OCI-M2 (cell line): ENCODE results near the gene PGD.
"Not testable (repeated sequence)": the region's sequence is repeated elsewhere in the genome, so short reads cannot be mapped to it uniquely, and the experiment has no call there.

Experiments
- DNase-seq: peaks from one replicate; lab custom pipeline; 2025; ENCODE audit not compliant: unreplicated experiment; lab: John Stamatoyannopoulos, UW

The PGD gene

DNA sequence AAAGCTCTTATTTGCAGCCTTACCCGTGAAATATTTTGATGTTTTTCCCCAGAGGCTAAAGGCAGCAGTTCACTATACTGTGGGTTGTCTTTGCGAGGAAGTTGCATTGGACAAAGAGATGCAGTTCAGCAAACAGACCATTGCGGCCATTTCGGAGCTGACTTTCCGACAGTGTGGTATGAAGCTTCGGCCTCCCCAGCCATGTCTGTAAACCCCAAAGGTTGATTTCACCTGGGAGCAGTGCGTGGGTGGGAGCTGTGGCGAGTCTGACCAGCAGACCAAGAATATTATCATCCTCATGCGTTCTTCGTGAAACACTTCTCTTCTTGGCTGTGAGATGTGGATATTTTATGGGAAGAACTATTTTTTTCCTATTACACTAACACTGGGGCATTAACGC is 34.9 kb downstream of the PGD start:
- DNase-seq: no peak

DNA sequence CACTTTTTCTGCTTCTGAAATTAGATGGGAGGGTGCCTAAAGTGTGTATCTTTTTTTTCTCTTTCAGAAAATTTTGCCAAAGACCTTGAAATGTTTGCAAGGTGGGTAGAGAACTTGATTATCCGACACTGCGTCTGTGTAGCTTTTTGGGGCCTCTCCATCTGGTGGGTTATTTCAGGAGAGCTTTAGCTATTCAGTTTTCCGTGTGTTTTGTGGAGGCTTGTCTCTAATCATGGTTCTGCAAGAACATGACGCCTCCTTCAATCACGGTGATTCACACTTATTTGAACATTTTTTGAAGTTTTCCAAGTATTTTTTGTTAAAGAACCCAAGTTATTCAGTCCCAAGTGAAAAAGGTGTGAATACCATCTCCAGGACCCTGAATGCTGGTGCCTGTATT is 35.7 kb downstream of the PGD start:
- no peak for DNase-seq

DNA sequence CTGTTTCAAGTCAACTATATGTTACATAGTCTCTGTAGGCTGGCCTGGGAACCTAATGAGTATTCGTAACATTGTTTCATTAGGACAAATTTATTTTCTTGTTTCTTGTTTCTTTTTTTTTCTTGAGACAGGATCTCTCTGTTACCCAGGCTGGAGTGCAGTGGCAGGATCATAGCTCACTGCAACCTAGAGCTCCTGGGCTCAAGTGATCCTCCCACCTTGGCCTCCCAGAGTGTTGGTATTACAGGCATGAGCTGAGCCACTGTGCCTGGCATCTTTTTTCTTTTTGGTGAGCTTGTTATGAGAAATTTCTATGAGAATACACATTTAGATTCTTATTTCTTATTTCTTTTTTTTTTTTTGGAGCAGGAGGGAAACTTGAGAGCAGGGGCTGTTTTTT is 38.2 kb downstream of the PGD start:
- no peak for DNase-seq

DNA sequence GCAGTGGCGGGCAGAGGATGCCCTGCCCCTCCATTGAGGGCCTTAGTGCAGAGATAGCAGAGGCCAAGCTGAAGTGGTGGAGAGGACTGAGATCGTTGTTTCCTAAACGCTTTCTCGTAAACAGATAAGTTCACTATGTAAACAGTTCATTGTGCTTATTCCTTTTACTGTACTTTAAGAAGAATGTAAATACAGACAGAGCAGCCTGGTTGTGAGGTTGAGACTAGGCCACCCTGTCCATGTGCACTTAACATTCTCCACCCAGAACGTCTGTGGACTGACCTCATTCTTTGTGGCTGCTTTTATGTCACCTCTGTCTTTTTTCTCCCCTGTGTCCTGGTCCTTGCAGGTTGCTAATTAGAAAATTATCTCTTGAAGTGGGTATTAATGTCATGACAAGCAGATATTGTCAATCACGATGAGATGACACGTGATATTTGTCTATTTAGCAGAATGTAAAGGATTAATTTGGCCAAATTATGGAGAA is 39.9 kb downstream of the PGD start:
- DNase-seq: no peak

DNA sequence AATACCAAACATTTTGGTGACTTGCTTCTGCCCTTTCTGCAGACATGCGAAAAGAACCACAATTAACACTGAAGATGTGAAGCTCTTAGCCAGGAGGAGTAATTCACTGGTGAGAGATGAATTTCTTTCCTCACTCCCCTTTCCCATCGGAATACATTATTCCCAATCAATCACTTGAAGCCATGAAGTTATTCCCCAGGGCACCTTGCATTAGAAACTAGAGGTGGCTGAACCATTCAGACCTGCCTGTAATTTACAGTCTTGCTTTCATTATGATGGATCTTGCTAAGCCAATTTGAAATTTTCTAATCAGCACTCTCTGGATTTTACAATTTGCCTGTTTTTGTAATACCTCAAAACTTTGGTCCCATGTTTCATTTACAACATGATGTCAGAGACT is 41.4 kb downstream of the PGD start:
- DNase-seq: no peak

DNA sequence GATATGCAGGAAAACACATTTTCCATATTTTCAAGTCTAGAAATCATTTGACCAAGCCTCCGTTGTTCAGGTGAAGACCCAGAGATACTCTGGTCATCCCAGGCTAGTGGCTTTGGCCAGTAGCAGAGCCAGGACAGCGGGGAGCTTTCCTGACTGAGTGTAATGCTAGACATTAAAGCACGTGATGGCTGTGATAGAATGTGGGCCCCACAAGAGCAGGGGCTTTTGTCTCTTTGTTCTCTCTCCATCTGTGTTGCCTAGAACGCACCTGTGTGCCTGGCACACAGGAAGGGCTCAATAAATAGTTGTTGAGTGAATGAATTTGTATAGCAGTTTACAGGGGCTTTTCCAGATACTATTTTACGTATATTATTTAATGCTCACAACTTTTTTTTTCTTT is 41.9 kb downstream of the PGD start:
- no peak for DNase-seq

DNA sequence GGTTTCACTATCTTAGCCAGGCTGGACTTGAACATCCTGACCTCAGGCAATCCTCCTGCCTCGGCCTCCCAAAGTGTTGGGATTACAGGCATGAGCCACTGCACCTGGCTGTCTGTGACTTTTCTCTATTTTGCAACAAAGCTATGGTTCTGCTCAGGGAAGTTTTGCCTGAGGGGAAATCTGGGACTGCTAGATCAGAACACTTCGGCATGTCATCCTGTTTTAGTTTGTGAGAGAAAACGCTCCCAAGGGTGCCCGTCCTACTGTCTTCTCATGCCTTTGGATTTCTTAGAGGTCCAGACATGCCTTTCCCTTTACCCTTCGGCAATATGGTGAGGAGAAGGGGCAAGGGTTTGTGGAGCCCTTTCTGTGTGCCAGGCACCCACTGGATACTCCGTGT is 45.4 kb downstream of the PGD start:
- no peak for DNase-seq

DNA sequence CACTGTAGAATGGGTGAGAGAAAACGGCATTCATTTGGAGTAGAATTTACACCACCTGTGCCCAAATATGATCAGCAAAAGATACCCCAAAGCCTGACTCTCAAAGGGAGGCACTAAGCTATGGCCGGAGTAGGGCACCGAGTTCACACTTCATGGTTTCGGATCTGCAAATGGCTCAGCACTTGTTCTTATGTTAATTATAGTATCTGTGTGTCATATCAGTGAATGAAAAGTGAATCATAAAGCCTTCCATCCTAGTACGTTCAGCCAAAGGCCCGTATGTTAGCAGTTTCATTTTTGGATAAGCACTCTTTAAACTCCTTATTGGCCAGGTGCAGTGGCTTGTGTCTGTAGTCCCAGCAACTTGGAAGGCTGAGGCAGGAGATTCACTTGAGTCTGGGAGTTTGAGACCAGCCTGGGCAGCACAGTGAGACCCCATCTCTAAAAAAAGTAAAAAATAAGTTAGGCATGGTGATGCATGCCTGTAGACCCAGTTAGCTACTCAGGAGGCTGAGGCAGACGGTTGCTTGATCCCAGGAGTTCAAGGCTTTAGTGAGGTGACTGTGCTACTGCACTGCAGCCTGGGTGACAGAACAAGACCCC is 46.0 kb downstream of the PGD start:
- DNase-seq: no peak

DNA sequence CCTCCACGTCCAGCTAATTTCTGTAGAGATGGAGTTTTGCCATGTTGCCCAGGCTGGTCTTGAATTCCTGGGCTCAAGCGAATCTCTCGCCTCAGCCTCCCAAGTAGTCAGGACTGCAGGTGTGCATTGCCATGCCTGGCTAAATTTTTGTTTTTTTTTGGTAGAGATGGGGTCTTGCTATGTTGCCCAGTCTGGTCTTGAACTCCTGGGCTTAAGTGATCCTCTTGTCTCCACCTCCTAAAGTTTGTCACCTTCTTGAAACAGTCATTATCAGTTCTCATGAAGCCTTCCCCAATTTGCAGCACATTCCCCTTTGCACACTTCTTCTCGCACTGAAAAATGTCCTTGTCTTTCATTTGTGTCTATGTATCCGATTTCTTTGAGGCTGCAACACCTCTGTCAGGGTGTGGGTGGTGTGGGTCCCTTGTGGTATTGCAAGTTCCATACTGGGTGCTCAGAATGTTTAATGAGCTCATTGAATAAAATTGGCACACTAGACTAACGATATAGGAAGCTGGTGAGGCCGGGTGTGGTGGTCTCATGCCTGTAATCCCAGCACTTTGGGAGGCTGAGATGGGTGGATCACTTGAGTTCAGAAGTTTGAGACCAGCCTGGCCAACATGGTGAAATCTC is 48.0 kb downstream of the PGD start:
- DNase-seq: no peak

DNA sequence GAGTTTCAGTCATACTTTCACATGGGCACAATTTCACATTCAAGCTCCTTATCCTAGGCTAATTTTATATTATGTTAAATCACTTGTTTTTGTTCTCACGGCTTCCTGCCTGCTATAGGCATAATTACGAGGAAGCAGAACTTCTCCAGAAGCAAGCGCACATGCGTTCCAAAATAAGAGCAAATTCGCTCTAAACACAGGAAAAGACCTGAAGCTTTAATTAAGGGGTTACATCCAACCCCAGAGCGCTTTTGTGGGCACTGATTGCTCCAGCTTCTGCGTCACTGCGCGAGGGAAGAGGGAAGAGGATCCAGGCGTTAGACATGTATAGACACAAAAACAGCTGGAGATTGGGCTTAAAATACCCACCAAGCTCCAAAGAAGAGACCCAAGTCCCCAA is 50.9 kb downstream of the PGD start, which contains the start of gene CORT:
TSS of gene CORT (plus strand) at position 281 of the 400 bp plus-strand sequence. CDS start 193 bp downstream, outside the sequence.
- DNase-seq: no peak

DNA sequence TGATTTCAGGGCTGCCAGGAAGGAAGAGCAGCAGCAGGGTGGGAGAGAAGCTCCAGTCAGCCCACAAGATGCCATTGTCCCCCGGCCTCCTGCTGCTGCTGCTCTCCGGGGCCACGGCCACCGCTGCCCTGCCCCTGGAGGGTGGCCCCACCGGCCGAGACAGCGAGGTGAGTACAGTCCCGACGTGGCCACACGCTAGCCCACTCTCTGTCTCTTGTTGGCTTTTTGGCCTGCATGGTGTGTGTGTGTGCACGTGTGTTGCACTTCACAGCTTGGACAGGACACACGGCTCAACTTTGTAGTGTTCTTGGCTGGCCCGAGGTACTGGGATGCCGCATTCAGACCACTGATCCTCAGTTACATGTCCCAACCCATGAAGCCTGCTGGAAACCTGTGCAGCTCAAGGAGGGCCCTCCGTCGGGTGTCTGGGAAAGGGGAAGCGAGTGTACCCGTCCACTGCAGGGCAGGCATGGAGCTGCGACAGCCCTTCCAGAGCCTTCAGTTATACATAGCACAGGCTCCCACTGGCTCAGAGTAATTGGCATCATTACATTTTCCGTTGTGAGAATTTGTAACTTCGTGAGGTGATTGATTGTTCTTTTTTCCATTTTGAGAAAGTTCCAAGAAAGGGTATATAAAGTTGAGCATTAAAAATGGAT is 51.4 kb downstream of the PGD start:
- DNase-seq: no peak

DNA sequence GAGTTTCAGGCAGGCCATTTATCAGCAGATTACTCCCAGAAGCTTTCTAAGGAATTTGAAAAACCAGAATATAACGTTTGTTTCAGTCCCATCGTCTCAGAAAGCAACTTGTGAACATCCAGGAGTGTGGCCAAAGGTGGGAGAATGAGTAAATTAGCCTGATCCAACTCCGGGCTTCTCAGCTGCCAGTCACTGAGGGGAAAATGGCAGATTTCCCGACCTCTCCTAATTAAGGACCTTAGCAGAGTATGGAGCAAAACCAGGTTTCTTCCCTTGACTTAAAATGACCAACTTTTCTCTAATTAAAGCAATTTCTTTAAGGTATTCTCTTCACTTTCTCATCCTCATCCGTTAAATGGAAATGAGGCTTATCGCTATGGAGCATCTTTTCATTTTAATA is 52.0 kb downstream of the PGD start:
- no peak for DNase-seq

DNA sequence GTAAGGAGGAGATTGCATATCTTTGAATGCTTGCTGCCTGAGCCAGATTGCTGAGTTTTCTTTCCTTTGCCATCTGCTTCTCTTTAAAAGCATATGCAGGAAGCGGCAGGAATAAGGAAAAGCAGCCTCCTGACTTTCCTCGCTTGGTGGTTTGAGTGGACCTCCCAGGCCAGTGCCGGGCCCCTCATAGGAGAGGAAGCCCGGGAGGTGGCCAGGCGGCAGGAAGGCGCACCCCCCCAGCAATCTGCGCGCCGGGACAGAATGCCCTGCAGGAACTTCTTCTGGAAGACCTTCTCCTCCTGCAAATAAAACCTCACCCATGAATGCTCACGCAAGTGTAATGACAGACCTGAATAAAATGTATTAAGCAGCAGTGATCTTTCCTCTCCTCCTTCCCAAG is 52.4 kb downstream of the PGD start:
- DNase-seq: no peak

DNA sequence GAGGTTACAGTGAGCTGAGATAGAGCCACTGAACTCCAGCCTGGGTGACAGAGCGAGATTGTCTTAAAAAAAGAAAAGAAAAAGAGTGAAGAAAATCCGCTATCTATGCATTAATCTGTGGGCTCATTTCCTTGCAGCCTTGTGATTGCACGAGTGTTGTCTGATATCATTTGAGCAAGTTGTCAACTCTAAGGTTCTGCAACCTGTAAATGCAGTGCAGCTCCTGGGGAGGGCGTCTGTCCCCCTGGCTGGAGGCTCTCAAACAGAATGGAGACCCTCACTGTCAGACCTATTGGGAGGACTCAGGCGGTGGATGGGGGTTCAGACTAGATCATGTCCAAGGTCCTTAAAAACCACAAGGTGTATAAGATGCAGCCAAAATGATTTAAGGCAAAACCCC is 57.2 kb downstream of the PGD start:
- no peak for DNase-seq

DNA sequence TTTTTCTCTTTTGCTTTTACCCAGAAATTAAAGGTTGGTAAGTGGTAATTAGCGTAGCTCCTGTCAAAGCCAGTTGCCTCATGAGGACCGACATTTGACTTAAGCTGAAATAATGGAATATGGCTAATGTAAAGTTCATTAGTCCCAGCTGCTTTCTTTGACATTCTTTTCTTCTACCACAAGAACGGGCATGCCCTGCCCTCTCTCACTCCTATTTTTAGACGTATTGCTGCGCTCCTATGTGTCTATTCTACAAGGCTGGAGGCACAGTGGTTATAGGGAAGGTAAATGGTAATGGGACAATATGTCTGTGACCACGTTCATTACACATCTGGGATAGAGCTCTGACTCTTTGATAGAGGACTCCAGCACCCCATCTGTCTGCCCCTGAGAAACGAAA is 57.8 kb downstream of the PGD start:
- no peak for DNase-seq

DNA sequence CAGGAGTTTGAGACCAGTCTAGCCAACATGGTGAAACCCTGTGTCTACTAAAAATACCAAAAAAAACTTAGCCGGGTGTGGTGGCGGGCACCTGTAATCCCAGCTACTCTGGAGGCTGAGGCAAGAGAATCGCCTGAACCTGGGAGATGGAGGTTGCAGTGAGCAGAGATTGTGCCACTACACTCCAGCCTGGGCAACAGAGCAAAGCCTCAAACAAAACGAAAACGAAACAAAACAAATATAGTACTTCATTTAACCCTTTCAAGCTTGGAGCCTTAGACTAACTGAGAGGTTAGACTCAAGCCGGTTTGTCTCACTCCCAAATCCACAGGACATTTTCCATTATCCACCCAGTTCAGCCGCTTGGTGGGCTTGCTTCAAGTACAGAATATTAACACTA is 58.6 kb downstream of the PGD start:
- DNase-seq: not testable (repeated sequence)

DNA sequence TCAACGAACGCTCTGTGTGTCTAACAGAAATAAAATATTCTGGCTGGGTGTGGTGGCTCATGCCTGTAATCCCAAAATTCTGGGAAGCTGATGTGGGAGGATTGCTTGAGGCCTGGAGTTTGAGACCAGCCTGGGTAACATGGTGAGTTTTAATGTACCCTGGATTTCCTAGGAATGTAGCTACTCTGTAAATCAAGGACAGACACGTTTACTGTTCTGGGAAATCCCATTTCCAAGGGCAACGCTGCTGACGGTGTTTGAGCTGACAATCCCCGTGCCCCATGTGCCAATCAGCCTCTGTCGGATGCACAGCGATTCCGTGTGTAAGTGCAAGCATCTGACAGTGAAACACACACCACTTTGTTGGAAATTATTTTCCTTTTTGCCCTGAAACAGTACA is 59.0 kb downstream of the PGD start:
- no peak for DNase-seq

DNA sequence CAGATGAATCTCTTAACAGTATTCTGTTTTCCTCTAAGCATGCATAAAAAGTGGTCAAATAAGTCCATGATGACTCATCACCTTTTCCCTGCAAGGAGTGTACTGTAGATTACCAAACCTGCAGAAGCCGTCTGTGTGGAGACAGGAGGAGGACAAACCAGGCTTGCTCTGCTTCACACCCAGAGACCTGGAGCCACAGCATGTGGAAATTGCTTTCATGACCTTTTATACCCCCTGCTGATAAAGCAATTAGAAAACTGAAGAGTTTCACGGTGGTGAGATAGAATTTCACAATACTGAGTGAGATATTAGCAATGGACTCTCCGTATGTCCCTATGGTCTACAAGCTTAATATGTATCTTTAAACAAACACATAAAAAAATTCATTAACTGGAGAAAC is 60.3 kb downstream of the PGD start:
- DNase-seq: no peak

DNA sequence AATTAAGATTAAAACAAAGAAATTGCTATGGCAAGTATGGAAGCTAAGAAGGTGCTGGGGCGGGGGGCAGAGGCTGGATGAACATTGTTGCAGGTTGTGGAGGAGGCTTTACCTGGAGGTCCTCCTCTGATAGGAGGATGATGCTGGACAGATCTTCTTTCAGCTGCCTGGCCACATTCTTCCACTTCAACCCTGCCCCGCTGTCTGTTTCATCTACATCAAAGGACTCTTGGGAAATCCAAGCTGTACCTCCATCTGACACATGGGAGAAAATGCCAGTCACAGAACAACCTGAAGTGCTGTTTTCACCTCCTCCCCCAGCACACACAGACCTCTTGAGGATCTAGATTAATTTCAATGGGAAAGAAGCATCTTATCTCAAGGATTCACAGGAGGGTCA is 68.2 kb downstream of the PGD start:
- DNase-seq: no peak

DNA sequence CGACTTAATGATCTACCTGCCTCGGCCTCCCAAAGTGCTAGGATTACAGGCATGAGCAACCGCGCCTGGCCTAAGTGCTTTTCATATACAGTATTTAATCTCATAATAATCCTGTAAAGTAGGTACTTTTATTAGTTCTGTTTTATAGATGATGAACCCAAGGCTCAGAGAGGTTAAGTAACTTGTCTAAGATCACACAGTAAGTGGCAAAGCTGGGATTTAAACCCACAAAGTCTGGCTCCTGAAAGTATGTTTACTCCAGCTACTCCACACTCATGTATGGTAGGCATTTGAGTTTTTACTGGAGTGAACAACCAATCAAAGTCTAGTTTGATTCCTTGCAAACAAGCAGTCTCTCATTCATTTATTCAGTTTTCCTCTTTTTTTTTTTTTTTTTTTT is 71.2 kb downstream of the PGD start:
- DNase-seq: no peak
